H9 (cell line): Measurements from ENCODE around the gene ITPR3. TPM values are rescaled to one million over a fixed set of nuclear protein-coding genes. Genes with fewer than 3 reads are reported as not detected.
A peak's percentile ranks its signal among the peaks of the same experiment; 100 is the strongest.

Experiments used
- DNase-seq: peaks from one replicate; pipeline ENCODE4 v3.0.0-alpha.2; 2017
- H2AFZ ChIP-seq: one replicate; pipeline ENCODE4 v1.6.1; 2013; ENCODE audit warnings: mild to moderate bottlenecking, low read length, control low read depth, moderate library complexity
- H2AK5ac ChIP-seq: 2 replicates; pipeline ENCODE4 v1.6.1; 2013; ENCODE audit warnings: low read length, control low read depth, mixed read lengths; ENCODE audit not compliant: insufficient read length
- H2BK120ac ChIP-seq: one replicate; pipeline ENCODE4 v1.6.1; 2013; ENCODE audit warnings: low read depth, mild to moderate bottlenecking, low read length, control low read depth, inconsistent platforms; ENCODE audit not compliant: poor library complexity, severe bottlenecking
- H2BK12ac ChIP-seq: 2 replicates; pipeline ENCODE4 v1.6.1; 2013; ENCODE audit warnings: low read length, control low read depth, mixed read lengths, low read depth; ENCODE audit not compliant: insufficient read length
- H2BK15ac ChIP-seq: 2 replicates; pipeline ENCODE4 v1.6.1; 2013; ENCODE audit warnings: low read depth, low read length, control low read depth
- H2BK20ac ChIP-seq: one replicate; pipeline ENCODE4 v1.6.1; 2013; ENCODE audit warnings: low read depth, mild to moderate bottlenecking, low read length, control low read depth, inconsistent platforms; ENCODE audit not compliant: poor library complexity, severe bottlenecking
- H2BK5ac ChIP-seq: 2 replicates; pipeline ENCODE4 v1.6.1; 2013; ENCODE audit warnings: low read length, control low read depth, mixed read lengths; ENCODE audit not compliant: insufficient read length
- H3K14ac ChIP-seq: 2 replicates; pipeline ENCODE4 v1.6.1; 2013; ENCODE audit warnings: low read length, control low read depth; ENCODE audit not compliant: insufficient read depth
- H3K18ac ChIP-seq: 2 replicates; pipeline ENCODE4 v1.6.1; 2013; ENCODE audit warnings: low read depth, mild to moderate bottlenecking, mixed read lengths, low read length, control low read depth; ENCODE audit not compliant: insufficient read length
- H3K23ac ChIP-seq: 2 replicates; pipeline ENCODE4 v1.6.1; 2013; ENCODE audit warnings: low read length, control low read depth, mixed read lengths, low read depth; ENCODE audit not compliant: insufficient read length
- H3K23me2 ChIP-seq: 2 replicates; pipeline ENCODE4 v1.6.1; 2013; ENCODE audit warnings: low read depth, mild to moderate bottlenecking, mixed read lengths, low read length, control low read depth; ENCODE audit not compliant: insufficient read length, poor library complexity, severe bottlenecking
- H3K27ac ChIP-seq: 2 replicates; pipeline ENCODE4 v1.5.1; 2013; ENCODE audit warnings: low read length, control low read depth, mixed read lengths, low read depth; ENCODE audit not compliant: insufficient read length
- H3K27me3 ChIP-seq: 2 replicates; pipeline ENCODE4 v1.6.1; 2013; ENCODE audit warnings: low read length, control low read depth, inconsistent platforms; ENCODE audit not compliant: insufficient read depth
- H3K4ac ChIP-seq: 2 replicates; pipeline ENCODE4 v1.6.1; 2013; ENCODE audit warnings: low read depth, mild to moderate bottlenecking, control low read depth, inconsistent platforms, low read length, moderate library complexity
- H3K4me1 ChIP-seq: 2 replicates; pipeline ENCODE4 v1.6.1; 2013; ENCODE audit warnings: low read length, control low read depth, inconsistent platforms; ENCODE audit not compliant: insufficient read depth
- H3K4me2 ChIP-seq: 2 replicates; pipeline ENCODE4 v1.6.1; 2013; ENCODE audit warnings: low read length, control low read depth, mixed read lengths; ENCODE audit not compliant: insufficient read length, insufficient read depth
- H3K56ac ChIP-seq: 2 replicates; pipeline ENCODE4 v1.6.1; 2013; ENCODE audit warnings: low read depth, mild to moderate bottlenecking, mixed read lengths, low read length, control low read depth; ENCODE audit not compliant: insufficient read length
- H3K79me1 ChIP-seq: 2 replicates; pipeline ENCODE4 v1.6.1; 2013; ENCODE audit warnings: low read depth, mild to moderate bottlenecking, moderate library complexity, low read length, control low read depth, inconsistent platforms; ENCODE audit not compliant: insufficient read depth, poor library complexity, severe bottlenecking
- H3K79me2 ChIP-seq: 2 replicates; pipeline ENCODE4 v1.6.1; 2013; ENCODE audit warnings: low read length, control low read depth, inconsistent platforms; ENCODE audit not compliant: insufficient read depth
- H3K9ac ChIP-seq: 2 replicates; pipeline ENCODE4 v1.6.1; 2013; ENCODE audit warnings: low read length, control low read depth, mixed read lengths; ENCODE audit not compliant: insufficient read length; ENCODE audit errors: extremely low read depth
- H3K9me3 ChIP-seq: one replicate; pipeline ENCODE4 v1.6.1; 2013; ENCODE audit warnings: low read depth, low read length, inconsistent platforms; ENCODE audit not compliant: control insufficient read depth
- H3T11ph ChIP-seq: one replicate; pipeline ENCODE4 v1.6.1; 2013; ENCODE audit warnings: mild to moderate bottlenecking, low read length, control low read depth, inconsistent platforms
- H4K20me1 ChIP-seq: one replicate; pipeline ENCODE4 v1.6.1; 2013; ENCODE audit not compliant: control insufficient read depth, insufficient read length, insufficient read depth
- H4K5ac ChIP-seq: 2 replicates; pipeline ENCODE4 v1.6.1; 2013; ENCODE audit warnings: low read depth, mild to moderate bottlenecking, mixed read lengths, low read length, control low read depth; ENCODE audit not compliant: insufficient read length
- H4K8ac ChIP-seq: replicated peaks from 2 replicates; pipeline ENCODE4 v1.6.1; 2013; ENCODE audit warnings: low read length, control low read depth, mixed read lengths, low read depth; ENCODE audit not compliant: insufficient read length
- H4K91ac ChIP-seq: 2 replicates; pipeline ENCODE4 v1.6.1; 2013; ENCODE audit warnings: low read depth, mild to moderate bottlenecking, moderate library complexity, mixed read lengths, low read length, control low read depth; ENCODE audit not compliant: insufficient read length
- H3K27ac Mint-ChIP-seq, 3 experiments: 2 replicates in 2 of 3; 3 replicates in 1 of 3; pipeline ENCODE4 v1.8.0; 2020 to 2021; ENCODE audit warnings: mixed read lengths in 3 of 3, mild to moderate bottlenecking in 1 of 3, moderate library complexity in 1 of 3
- H3K27me3 Mint-ChIP-seq: 2 replicates; pipeline ENCODE4 v1.8.0; 2021; ENCODE audit warnings: low read depth, mild to moderate bottlenecking, moderate library complexity, mixed read lengths
- H3K36me3 Mint-ChIP-seq, 3 experiments: 2 replicates in 2 of 3; 3 replicates in 1 of 3; pipeline ENCODE4 v1.8.0; 2020 to 2021; ENCODE audit warnings: low read depth in 3 of 3, mixed read lengths in 3 of 3; ENCODE audit not compliant: insufficient read depth in 1 of 3
- H3K4me1 Mint-ChIP-seq, 2 experiments: 2 replicates each; pipeline ENCODE4 v1.8.0; 2020; ENCODE audit warnings: mixed read lengths in 2 of 2
- H3K4me3 Mint-ChIP-seq, 2 experiments: 2 replicates in 1 of 2; 3 replicates in 1 of 2; pipeline ENCODE4 v1.8.0; 2020 to 2021; ENCODE audit warnings: mild to moderate bottlenecking in 2 of 2, mixed read lengths in 2 of 2, moderate library complexity in 1 of 2
- H3K9me3 Mint-ChIP-seq, 2 experiments: 2 replicates in 1 of 2; 3 replicates in 1 of 2; pipeline ENCODE4 v1.8.0; 2020; ENCODE audit warnings: mild to moderate bottlenecking in 2 of 2, mixed read lengths in 2 of 2, moderate library complexity in 1 of 2
- CTCF ChIP-seq: fragments of 200-600 bp; sonication (generic); conservative IDR thresholded peaks from 3 replicates; pipeline ENCODE4 v1.8.0; 2021; ENCODE audit warnings: antibody characterized with exemption, mild to moderate bottlenecking
- WGBS: extraction: QIAGEN DNeasy Blood & Tissue Kit; methylation state at CpG from one replicate; pipeline ENCODE4 v1.1.7; 2013; ENCODE audit warnings: missing lambda C conversion rate, low lambda C conversion rate, mixed read lengths; ENCODE audit not compliant: insufficient read length; ENCODE audit errors: extremely low coverage; 5-methylcytosine and 5-hydroxymethylcytosine counted together
- total RNA-seq: library from RNA; stranded (reverse); gene quantifications from 2 replicates; pipeline ENCODE4 v1.2.1, GENCODE V29; 2021

ITPR3 gene
- total RNA-seq, 1 experiment from 2014 or later: 40.3 TPM

- no peak overlapping the region for H2BK20ac ChIP-seq
- no peak overlapping the region for H3K23ac ChIP-seq
- H3K9ac ChIP-seq: no peak overlapping the region
- H2BK12ac ChIP-seq: no peak overlapping the region
- no peaks in the 10 kb centered on the region for H3K79me1 ChIP-seq
- peak overlapping the region in 1 of 2 experiments; percentile 44; a peak in 1 of 5 replicates for H3K4me3 Mint-ChIP-seq
- no peak overlapping the region for H3T11ph ChIP-seq
- no peaks in the 10 kb centered on the region for H3K27me3 ChIP-seq
- WGBS: no CpG with 5 or more reads among the region's 8 CpGs
- no peak overlapping the region for H2BK120ac ChIP-seq
- peaks cover 44 to 59% of the 10 kb centered on the region in 2 experiments for H3K4me1 Mint-ChIP-seq
- no peak overlapping the region for H3K14ac ChIP-seq
- no peak overlapping the region for H3K4ac ChIP-seq
- H2AFZ ChIP-seq: no peak overlapping the region
- peaks cover 8 to 10% of the 10 kb centered on the region in 2 experiments for H3K9me3 Mint-ChIP-seq
- DNase-seq: no peak
- no peak overlapping the region for H4K5ac ChIP-seq
- H3K27ac Mint-ChIP-seq: 0 out of 7 replicates have a peak overlapping the region, but pooled peaks of 2 of the 3 experiments have one; percentile 27 to 53
- no peak overlapping the region for H4K91ac ChIP-seq
- H2AK5ac ChIP-seq: no peak overlapping the region
- no peaks in the 10 kb centered on the region for H3K79me2 ChIP-seq
- no peak overlapping the region for H2BK15ac ChIP-seq
- H4K20me1 ChIP-seq: no peaks in the 10 kb centered on the region
- peaks cover 8% of the 10 kb centered on the region; the same call in 1 of the 2 replicates for H3K4me1 ChIP-seq
- H4K8ac ChIP-seq: no peak overlapping the region
- no peak overlapping the region for H2BK5ac ChIP-seq
- H3K36me3 Mint-ChIP-seq: peaks cover 0 to 7% (median 5%) of the 10 kb centered on the region in 3 experiments; a peak in 3 of 7 replicates
- H3K23me2 ChIP-seq: no peaks in the 10 kb centered on the region
- no peak overlapping the region for H3K56ac ChIP-seq
- no peak overlapping the region for H3K18ac ChIP-seq
- H3K9me3 ChIP-seq: no peaks in the 10 kb centered on the region
- no peak overlapping the region for H3K27ac ChIP-seq
- H3K4me2 ChIP-seq: no peak overlapping the region
- no peak for TF ChIP-seq CTCF
- peaks cover 13% of the 10 kb centered on the region for H3K27me3 Mint-ChIP-seq
These were observed 13.9 kb upstream of the ITPR3 start for GRCh38 chr6:33607126-33607783.
